ENCODE results near the gene FGF1.
A peak's percentile ranks its signal among the peaks of the same experiment; 100 is the strongest.

Gene FGF1

GRCh38 chr5:142694092-142694856, 8.4 kb upstream of the FGF1 start:
- WGBS, result 92% methylated on average over 7 of the region's 7 CpGs
- no peak overlapping the region for H3K9ac ChIP-seq (ENCODE audit: low read length)
- DNase-seq, result no peak

DNA sequence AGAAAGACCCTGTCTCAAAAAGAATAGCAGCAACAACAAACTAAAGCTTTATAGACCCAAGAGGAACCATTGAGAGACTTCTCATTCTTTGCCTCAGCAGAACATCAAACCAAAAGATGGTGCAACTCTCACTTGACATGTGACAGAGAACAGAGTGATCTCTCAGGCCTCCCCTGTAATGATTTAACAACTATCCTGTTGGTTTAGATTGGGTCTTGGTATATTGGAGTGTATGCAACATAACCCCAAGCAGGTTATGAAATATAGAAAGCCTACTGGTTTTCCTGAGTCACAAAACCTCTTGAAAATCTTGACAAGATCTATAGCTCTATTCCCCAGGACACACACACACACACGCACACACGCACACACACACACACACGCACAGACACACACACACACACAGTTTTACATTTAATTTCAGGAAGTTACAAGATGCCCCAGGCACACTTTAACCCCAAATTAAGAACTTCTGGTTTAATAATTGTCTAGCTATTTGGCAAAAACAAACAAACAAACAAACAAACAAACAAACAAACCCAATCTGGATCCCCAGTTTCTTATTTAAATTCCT, 6.5 kb upstream of the FGF1 start:
- WGBS, result 86% methylated on average over 3 of the region's 3 CpGs
- H2BK12ac ChIP-seq (ENCODE audit: low read length in 2 of 2), result no peak overlapping the region
- H4K8ac ChIP-seq (ENCODE audit: low read length), result no peak overlapping the region
- no peaks in the 10 kb centered on the region for H3K27me3 ChIP-seq (ENCODE audit: control insufficient read depth in 1 of 2, insufficient read depth in 1 of 2, low read length in 2 of 2)
- peak; percentile 58 for DNase-seq
- H3K4ac ChIP-seq (ENCODE audit: low read depth in 1 of 2, low read length in 2 of 2), result no peak overlapping the region
- H2AFZ ChIP-seq (ENCODE audit: low read depth, low read length), result no peak overlapping the region
- no peak overlapping the region for H3K4me3 ChIP-seq (ENCODE audit: insufficient read depth in 1 of 2, low read depth in 1 of 2, low read length in 2 of 2)
- no peak overlapping the region for H2BK5ac ChIP-seq (ENCODE audit: low read depth, low read length, poor library complexity, severe bottlenecking)
- H3K36me3 ChIP-seq (ENCODE audit: control insufficient read depth in 1 of 2, insufficient read depth in 2 of 2, low read depth in 1 of 2, low read length in 2 of 2), result no peaks in the 10 kb centered on the region
- no peak overlapping the region for H4K91ac ChIP-seq (ENCODE audit: low read length)
- no peak overlapping the region for H2BK120ac ChIP-seq (ENCODE audit: low read depth, low read length)
- H3K27ac ChIP-seq (ENCODE audit: low read length, poor library complexity, severe bottlenecking), result no peak overlapping the region
- H2AK5ac ChIP-seq (ENCODE audit: low read length, severe bottlenecking), result no peak overlapping the region
- H3K18ac ChIP-seq (ENCODE audit: low read depth in 1 of 2, low read length in 2 of 2), result no peak overlapping the region
- H3K79me1 ChIP-seq (replicated peaks; ENCODE audit: low read length, poor library complexity, severe bottlenecking), result no peaks in the 10 kb centered on the region
- H3K4me1 ChIP-seq (ENCODE audit: control insufficient read depth, insufficient read depth, low read depth, low read length), result peaks cover 5% of the 10 kb centered on the region
- no peak overlapping the region for H3K9ac ChIP-seq (ENCODE audit: low read length)
- no peak overlapping the region for H3K23ac ChIP-seq (ENCODE audit: low read length in 2 of 2)
- no peak overlapping the region for H3K4me2 ChIP-seq (ENCODE audit: low read length, poor library complexity, severe bottlenecking)
- H3K14ac ChIP-seq (ENCODE audit: low read length in 2 of 2), result no peak overlapping the region
- no peaks in the 10 kb centered on the region for H3K9me3 ChIP-seq (ENCODE audit: control insufficient read depth, low read length)
- H2BK15ac ChIP-seq (ENCODE audit: low read depth, poor library complexity, severe bottlenecking), result no peak overlapping the region

More at GRCh38 chr5:142694092-142694856, 8.4 kb upstream of the FGF1 start:
- Histone ChIP-seq H4K91ac (ENCODE audit: low read length) (no peak overlapping the region), H3K4me2 (ENCODE audit: low read length, poor library complexity, severe bottlenecking) (no peak overlapping the region), H3K27ac (ENCODE audit: low read length, poor library complexity, severe bottlenecking) (no peak overlapping the region), H3K9me3 (ENCODE audit: control insufficient read depth, low read length) (no peaks in the 10 kb centered on the region), H3K4me3 (ENCODE audit: insufficient read depth in 1 of 2, low read depth in 1 of 2, low read length in 2 of 2) (no peak overlapping the region), H2BK120ac (ENCODE audit: low read depth, low read length) (no peak overlapping the region), H3K27me3 (ENCODE audit: control insufficient read depth in 1 of 2, insufficient read depth in 1 of 2, low read length in 2 of 2) (no peaks in the 10 kb centered on the region), H3K18ac (ENCODE audit: low read depth in 1 of 2, low read length in 2 of 2) (no peak overlapping the region), H3K4ac (ENCODE audit: low read depth in 1 of 2, low read length in 2 of 2) (no peak overlapping the region), H3K14ac (ENCODE audit: low read length in 2 of 2) (no peak overlapping the region), H3K4me1 (ENCODE audit: control insufficient read depth, insufficient read depth, low read depth, low read length) (peaks cover 14% of the 10 kb centered on the region), H2BK15ac (ENCODE audit: low read depth, poor library complexity, severe bottlenecking) (no peak overlapping the region), H3K79me1 (replicated peaks; ENCODE audit: low read length, poor library complexity, severe bottlenecking) (no peaks in the 10 kb centered on the region), H3K23ac (ENCODE audit: low read length in 2 of 2) (no peak overlapping the region), H4K8ac (ENCODE audit: low read length) (no peak overlapping the region), H2BK12ac (ENCODE audit: low read length in 2 of 2) (no peak overlapping the region), H2AK5ac (ENCODE audit: low read length, severe bottlenecking) (no peak overlapping the region), H2AFZ (ENCODE audit: low read depth, low read length) (no peak overlapping the region), H3K36me3 (ENCODE audit: control insufficient read depth in 1 of 2, insufficient read depth in 2 of 2, low read depth in 1 of 2, low read length in 2 of 2) (no peaks in the 10 kb centered on the region), H2BK5ac (ENCODE audit: low read depth, low read length, poor library complexity, severe bottlenecking) (no peak overlapping the region)

DNA sequence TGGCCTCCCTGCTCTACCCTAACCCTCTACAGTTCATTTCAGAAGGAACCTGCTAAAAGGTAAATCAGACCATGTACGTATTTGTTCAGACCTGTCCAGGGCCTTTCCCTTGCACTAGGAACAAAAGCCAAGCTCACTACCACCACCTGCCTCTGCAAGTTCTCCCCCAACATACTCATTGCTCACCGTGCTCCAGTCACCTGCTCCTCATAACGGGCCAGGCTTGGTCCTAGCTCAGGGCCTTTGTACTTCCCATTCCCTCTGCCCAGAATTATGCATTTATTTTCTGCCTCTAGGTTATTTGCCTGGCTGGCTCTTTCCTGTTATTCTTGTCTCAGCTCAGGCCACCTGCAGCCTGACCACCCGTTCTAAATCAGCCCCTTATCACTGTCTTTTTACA, 4.8 kb upstream of the FGF1 start:
- Histone ChIP-seq H2BK12ac (ENCODE audit: low read length in 2 of 2) (no peak overlapping the region), H2BK5ac (ENCODE audit: low read depth, low read length, poor library complexity, severe bottlenecking) (no peak overlapping the region), H4K91ac (ENCODE audit: low read length) (no peak overlapping the region), H3K4me2 (ENCODE audit: low read length, poor library complexity, severe bottlenecking) (no peak overlapping the region), H3K14ac (ENCODE audit: low read length in 2 of 2) (no peak overlapping the region), H3K79me1 (replicated peaks; ENCODE audit: low read length, poor library complexity, severe bottlenecking) (no peaks in the 10 kb centered on the region), H3K4me3 (ENCODE audit: insufficient read depth in 1 of 2, low read depth in 1 of 2, low read length in 2 of 2) (no peak overlapping the region), H3K9ac (ENCODE audit: low read length) (no peak overlapping the region), H3K9me3 (ENCODE audit: control insufficient read depth, low read length) (no peaks in the 10 kb centered on the region), H2BK15ac (ENCODE audit: low read depth, poor library complexity, severe bottlenecking) (no peak overlapping the region), H3K4me1 (ENCODE audit: control insufficient read depth, insufficient read depth, low read depth, low read length) (peaks cover 10% of the 10 kb centered on the region), H4K8ac (ENCODE audit: low read length) (no peak overlapping the region), H3K18ac (ENCODE audit: low read depth in 1 of 2, low read length in 2 of 2) (no peak overlapping the region), H3K27ac (ENCODE audit: low read length, poor library complexity, severe bottlenecking) (no peak overlapping the region), H2BK120ac (ENCODE audit: low read depth, low read length) (no peak overlapping the region), H3K4ac (ENCODE audit: low read depth in 1 of 2, low read length in 2 of 2) (no peak overlapping the region), H3K23ac (ENCODE audit: low read length in 2 of 2) (no peak overlapping the region), H3K27me3 (ENCODE audit: control insufficient read depth in 1 of 2, insufficient read depth in 1 of 2, low read length in 2 of 2) (no peaks in the 10 kb centered on the region), H2AK5ac (ENCODE audit: low read length, severe bottlenecking) (no peak overlapping the region), H3K36me3 (ENCODE audit: control insufficient read depth in 1 of 2, insufficient read depth in 2 of 2, low read depth in 1 of 2, low read length in 2 of 2) (no peaks in the 10 kb centered on the region), H2AFZ (ENCODE audit: low read depth, low read length) (no peak overlapping the region)
- no peak for DNase-seq
- WGBS, result 93% methylated on average over 4 of the region's 4 CpGs

GRCh38 chr5:142689081-142689480, 3.2 kb upstream of the FGF1 start:
- Histone ChIP-seq H3K4me2 (ENCODE audit: low read length, poor library complexity, severe bottlenecking) (no peak overlapping the region), H3K36me3 (ENCODE audit: control insufficient read depth in 1 of 2, insufficient read depth in 2 of 2, low read depth in 1 of 2, low read length in 2 of 2) (no peaks in the 10 kb centered on the region), H2AFZ (ENCODE audit: low read depth, low read length) (no peak overlapping the region), H2BK5ac (ENCODE audit: low read depth, low read length, poor library complexity, severe bottlenecking) (no peak overlapping the region), H3K27me3 (ENCODE audit: control insufficient read depth in 1 of 2, insufficient read depth in 1 of 2, low read length in 2 of 2) (no peaks in the 10 kb centered on the region), H3K4ac (ENCODE audit: low read depth in 1 of 2, low read length in 2 of 2) (no peak overlapping the region), H4K91ac (ENCODE audit: low read length) (no peak overlapping the region), H3K18ac (ENCODE audit: low read depth in 1 of 2, low read length in 2 of 2) (no peak overlapping the region), H2BK15ac (ENCODE audit: low read depth, poor library complexity, severe bottlenecking) (no peak overlapping the region), H4K8ac (ENCODE audit: low read length) (no peak overlapping the region), H2BK120ac (ENCODE audit: low read depth, low read length) (no peak overlapping the region), H3K9me3 (ENCODE audit: control insufficient read depth, low read length) (no peaks in the 10 kb centered on the region), H3K14ac (ENCODE audit: low read length in 2 of 2) (no peak overlapping the region), H3K4me1 (ENCODE audit: control insufficient read depth, insufficient read depth, low read depth, low read length) (peaks cover 17% of the 10 kb centered on the region), H3K4me3 (ENCODE audit: insufficient read depth in 1 of 2, low read depth in 1 of 2, low read length in 2 of 2) (no peak overlapping the region), H3K23ac (ENCODE audit: low read length in 2 of 2) (no peak overlapping the region), H2BK12ac (ENCODE audit: low read length in 2 of 2) (no peak overlapping the region), H3K79me1 (replicated peaks; ENCODE audit: low read length, poor library complexity, severe bottlenecking) (no peaks in the 10 kb centered on the region), H2AK5ac (ENCODE audit: low read length, severe bottlenecking) (no peak overlapping the region), H3K27ac (ENCODE audit: low read length, poor library complexity, severe bottlenecking) (no peak overlapping the region), H3K9ac (ENCODE audit: low read length) (no peak overlapping the region)
- 59% methylated on average over 5 of the region's 5 CpGs for WGBS
- peak; percentile 21 for DNase-seq
